OCI-LY1 (cell line): Measurements from ENCODE around the gene LARP4B.

Experiments
- EZH2 ChIP-seq: fragments of 200-600 bp; sonication (generic), shearing (Covaris generic); IDR thresholded peaks from 2 replicates; pipeline ENCODE4 v1.8.0; 2017; ENCODE audit warnings: borderline replicate concordance, mixed run types, mild to moderate bottlenecking, antibody characterized with exemption, low read length, moderate library complexity, mixed read lengths
- TF ChIP-seq, protein P1 (sequence below): fragments of 200-600 bp; sonication (generic), shearing (Covaris generic); IDR thresholded peaks from 2 replicates; pipeline ENCODE4 v1.5.1; 2017; ENCODE audit warnings: mild to moderate bottlenecking, antibody characterized with exemption, low read length, moderate library complexity, mixed read lengths

DNA sequence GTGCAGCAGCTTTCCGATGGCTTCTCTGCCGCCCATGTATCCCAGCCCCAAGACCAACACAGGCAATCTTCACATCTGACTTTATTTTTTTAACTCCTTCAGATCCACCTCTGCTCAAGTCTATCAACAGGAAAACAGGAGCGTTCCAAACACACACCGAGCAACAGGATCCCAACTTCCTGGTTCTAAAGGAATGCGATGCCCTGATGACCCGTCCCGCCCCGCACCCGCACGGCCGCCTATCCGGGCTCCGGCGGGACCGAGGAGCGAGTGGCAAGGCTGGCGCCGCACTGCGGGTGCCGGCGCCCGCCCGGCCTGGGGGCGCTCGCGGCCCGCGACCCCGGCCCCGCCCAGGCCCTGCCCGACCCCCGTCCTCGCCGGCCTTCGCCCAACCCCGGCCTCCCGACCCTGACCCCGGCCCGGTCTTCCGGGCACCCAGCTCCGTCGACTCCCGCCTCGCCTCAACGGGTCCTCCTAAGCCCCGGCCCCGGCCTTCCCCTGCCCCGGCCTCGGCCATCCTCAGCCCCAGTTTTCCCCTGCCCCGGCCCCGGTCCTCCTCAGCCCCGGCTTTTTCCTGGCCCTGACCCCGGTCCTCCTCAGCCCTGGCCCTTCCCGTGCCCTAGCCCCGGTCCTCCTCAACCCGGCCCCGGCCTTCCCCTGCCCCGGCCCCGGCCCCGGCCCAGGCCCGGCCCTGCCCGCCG is 730 bp downstream of the LARP4B start:
- TF ChIP-seq, protein P1, sequence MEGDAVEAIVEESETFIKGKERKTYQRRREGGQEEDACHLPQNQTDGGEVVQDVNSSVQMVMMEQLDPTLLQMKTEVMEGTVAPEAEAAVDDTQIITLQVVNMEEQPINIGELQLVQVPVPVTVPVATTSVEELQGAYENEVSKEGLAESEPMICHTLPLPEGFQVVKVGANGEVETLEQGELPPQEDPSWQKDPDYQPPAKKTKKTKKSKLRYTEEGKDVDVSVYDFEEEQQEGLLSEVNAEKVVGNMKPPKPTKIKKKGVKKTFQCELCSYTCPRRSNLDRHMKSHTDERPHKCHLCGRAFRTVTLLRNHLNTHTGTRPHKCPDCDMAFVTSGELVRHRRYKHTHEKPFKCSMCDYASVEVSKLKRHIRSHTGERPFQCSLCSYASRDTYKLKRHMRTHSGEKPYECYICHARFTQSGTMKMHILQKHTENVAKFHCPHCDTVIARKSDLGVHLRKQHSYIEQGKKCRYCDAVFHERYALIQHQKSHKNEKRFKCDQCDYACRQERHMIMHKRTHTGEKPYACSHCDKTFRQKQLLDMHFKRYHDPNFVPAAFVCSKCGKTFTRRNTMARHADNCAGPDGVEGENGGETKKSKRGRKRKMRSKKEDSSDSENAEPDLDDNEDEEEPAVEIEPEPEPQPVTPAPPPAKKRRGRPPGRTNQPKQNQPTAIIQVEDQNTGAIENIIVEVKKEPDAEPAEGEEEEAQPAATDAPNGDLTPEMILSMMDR, result no peak
- no peak for TF ChIP-seq EZH2
